Effector CD8-positive, alpha-beta T cell (primary cell): ENCODE results near the gene SDK2.

ENCODE experiments used
- DNase-seq: peaks from one replicate; lab custom pipeline; 2025; lab: John Stamatoyannopoulos, UW

SDK2 gene

GRCh38 chr17:73634629-73635028, 9.6 kb downstream of the SDK2 start:
- no peak for DNase-seq

GRCh38 chr17:73633736-73634135, 10.5 kb downstream of the SDK2 start:
- DNase-seq, result no peak

GRCh38 chr17:73632513-73632912, 11.7 kb downstream of the SDK2 start:
- no peak for DNase-seq

GRCh38 chr17:73630965-73631595, 13.2 kb downstream of the SDK2 start:
- no peak for DNase-seq

GRCh38 chr17:73630531-73630930, 13.7 kb downstream of the SDK2 start:
- no peak for DNase-seq

- no peak for DNase-seq
Observed at GRCh38 chr17:73628642-73629552, 15.3 kb downstream of the SDK2 start.

GRCh38 chr17:73625991-73626673, 18.1 kb downstream of the SDK2 start:
- no peak for DNase-seq

- DNase-seq, result no peak
Observed at GRCh38 chr17:73625006-73625405, 19.2 kb downstream of the SDK2 start.

- no peak for DNase-seq
Observed at GRCh38 chr17:73624496-73624988, 19.7 kb downstream of the SDK2 start.

GRCh38 chr17:73623818-73624217, 20.4 kb downstream of the SDK2 start:
- DNase-seq, result no peak

- no peak for DNase-seq
Observed at GRCh38 chr17:73623247-73623646, 21.0 kb downstream of the SDK2 start.

- no peak for DNase-seq
Observed at GRCh38 chr17:73622381-73622780, 21.9 kb downstream of the SDK2 start.

- DNase-seq, result no peak
Observed at GRCh38 chr17:73621685-73622084, 22.6 kb downstream of the SDK2 start.

GRCh38 chr17:73620414-73620813, 23.8 kb downstream of the SDK2 start:
- DNase-seq, result no peak

GRCh38 chr17:73617501-73617900, 26.7 kb downstream of the SDK2 start:
- DNase-seq, result no peak

GRCh38 chr17:73616873-73617404, 27.3 kb downstream of the SDK2 start:
- DNase-seq, result no peak

- no peak for DNase-seq
Observed at GRCh38 chr17:73616120-73616872, 27.9 kb downstream of the SDK2 start.

- DNase-seq, result no peak
Observed at GRCh38 chr17:73614256-73614655, 30.0 kb downstream of the SDK2 start.

- DNase-seq, result no peak
Observed at GRCh38 chr17:73613271-73614233, 30.7 kb downstream of the SDK2 start.

- no peak for DNase-seq
Observed at GRCh38 chr17:73612031-73612472, 32.2 kb downstream of the SDK2 start.
